HG02973 (cell line): ENCODE results near the gene KRTAP8-1.

Experiments used
- ATAC-seq: cut with Tn5 transposase; IDR thresholded peaks from one replicate; pipeline ENCODE4 v1.9.1; 2021; ENCODE audit warnings: moderate library complexity; ENCODE audit not compliant: unreplicated experiment

The KRTAP8-1 gene

GRCh38 chr21:30813174-30813573, at the start of gene KRTAP8-1:
Gene KRTAP8-1 (minus strand): TSS chr21:30813274. CDS start chr21:30813220, 54 bp downstream.
- no peak for ATAC-seq

- ATAC-seq = no peak
Measured at GRCh38 chr21:30847627-30848500, 34.8 kb upstream of the KRTAP8-1 start.

- ATAC-seq = no peak
Measured at GRCh38 chr21:30842990-30843389, 29.9 kb upstream of the KRTAP8-1 start.

GRCh38 chr21:30839304-30839703, 26.2 kb upstream of the KRTAP8-1 start:
- no peak for ATAC-seq

GRCh38 chr21:30838536-30838935, 25.5 kb upstream of the KRTAP8-1 start:
- no peak for ATAC-seq

- no peak for ATAC-seq
Measured at GRCh38 chr21:30831194-30831765, 18.2 kb upstream of the KRTAP8-1 start.

- no peak for ATAC-seq
Measured at GRCh38 chr21:30829659-30830058, 16.6 kb upstream of the KRTAP8-1 start, which contains the start of gene KRTAP7-1. Gene KRTAP7-1 (minus strand): TSS chr21:30829759. CDS start chr21:30829698, 61 bp downstream.

GRCh38 chr21:30818837-30819610, 6.0 kb upstream of the KRTAP8-1 start:
- ATAC-seq = no peak

GRCh38 chr21:30800605-30801004, 12.5 kb downstream of the KRTAP8-1 start:
- no peak for ATAC-seq

GRCh38 chr21:30793581-30794314, 19.3 kb downstream of the KRTAP8-1 start:
- ATAC-seq = no peak

GRCh38 chr21:30779249-30779648, 33.8 kb downstream of the KRTAP8-1 start:
- no peak for ATAC-seq

GRCh38 chr21:30769724-30770431, 43.2 kb downstream of the KRTAP8-1 start:
- no peak for ATAC-seq
